Adrenal gland (tissue), 12 donors: ENCODE results near the gene MGME1. TPM values are rescaled to one million over a fixed set of nuclear protein-coding genes. Genes with fewer than 3 reads are reported as not detected.

Experiments used
- DNase-seq, 7 donors: peaks; one replicate each; pipeline ENCODE4 v3.0.0-alpha.2; 2019 to 2020
- H3K27ac ChIP-seq, 5 donors: fragments of 200-600 bp; sonication (generic) in 4 of 5; 1 replicate in 3 of 5; 2 replicates in 2 of 5; pipeline versions ENCODE4 v1.5.1 to v1.8.0; 2016 to 2020; ENCODE audit warnings: mild to moderate bottlenecking in 1 of 5
- H3K27me3 ChIP-seq: fragments of 200-600 bp; 2 replicates; pipeline ENCODE4 v1.8.0; 2021
- H3K36me3 ChIP-seq, 2 donors: fragments of 200-600 bp; replicated peaks in 1 of 2; 1 replicate in 1 of 2; 2 replicates in 1 of 2; pipeline versions ENCODE4 v1.5.1 to v1.8.0; 2018 to 2022
- H3K4me1 ChIP-seq, 2 donors: fragments of 200-600 bp; replicated peaks in 1 of 2; 1 replicate in 1 of 2; 2 replicates in 1 of 2; pipeline versions ENCODE4 v1.5.1 to v1.8.0; 2018 to 2021
- H3K4me3 ChIP-seq, 4 donors: fragments of 200-600 bp; sonication (generic) in 3 of 4; one replicate each; pipeline ENCODE4 v1.5.1; 2016 to 2018
- H3K9me3 ChIP-seq, 3 donors: fragments of 200-600 bp; sonication (generic) in 1 of 3; replicated peaks in 1 of 3; 1 replicate in 2 of 3; 2 replicates in 1 of 3; pipeline versions ENCODE4 v1.5.1 to v1.8.0; 2016 to 2021
- POLR2A ChIP-seq, 2 donors: fragments of 450-650 bp; IDR thresholded peaks; one replicate each; pipeline ENCODE4 v1.6.1; 2017; ENCODE audit warnings: antibody characterized with exemption in 2 of 2, mild to moderate bottlenecking in 2 of 2, moderate library complexity in 1 of 2
- WGBS, 4 donors: extraction: QIAGEN DNeasy Blood & Tissue Kit in 2 of 4; methylation state at CpG; one replicate each; pipeline versions ENCODE4 v1.1.5 to v1.1.7; 2013 to 2017; 5-methylcytosine and 5-hydroxymethylcytosine counted together
- intact Hi-C, 2 donors: fragments of 100-400 bp; cut with DNase I; formaldehyde crosslinking; loops; one replicate each; pipeline versions ENCODE4 v1.14.1 to v1.15.0; 2022 to 2023
- polyA plus RNA-seq, 3 donors: library from polyadenylated mRNA; stranded (reverse); fragments of 200-250 nt in 2 of 3; fragments of 350-450 nt in 1 of 3; fragmentation: Illumina TruSeq in 1 of 3; extraction: RNeasy Lipid Tissue Mini Kit (QIAGEN cat#74804) in 1 of 3; gene quantifications; one replicate each; pipeline ENCODE4 v1.2.3, GENCODE V29; 2013 to 2014
- total RNA-seq, 9 donors: library from RNA; depleted of rRNA in 4 of 9; stranded (reverse); fragments of >200 nt in 4 of 9; fragments of 120-200 nt in 1 of 9; fragmentation: NEBNext Ultra II Directional in 1 of 9; extraction: Animal tissue kit (Norgen Biotek cat#: 25700) in 1 of 9; gene quantifications; one replicate each; pipeline versions ENCODE4 v1.1.0 to v1.2.4, GENCODE V29; 2013 to 2023
- TF ChIP-seq, protein P1 (sequence below), 6 experiments: fragments of 450-650 bp in 4 of 6; fragments of 200-600 bp in 2 of 6; sonication (generic) in 1 of 6; IDR thresholded peaks; 1 replicate in 5 of 6; 2 replicates in 1 of 6; pipeline versions ENCODE4 v1.5.1 to v1.8.0; 2016 to 2021; ENCODE audit warnings: antibody characterized with exemption in 6 of 6, mild to moderate bottlenecking in 2 of 6, moderate library complexity in 1 of 6
- donor health status: healthy with polysubstance abuse.
- donor health status: Bipolar disorder and iron deficiency.
- donor health status: DM: yes; HTN: yes; CAD: no.
- donor health status: DM: no; HTN: no; CAD: no.
- donor health status: DM: no; HTN: no; CAD: no.
- donor health status: DM: yes; HTN: yes; CAD: no.

MGME1 gene
- total and polyA plus RNA-seq, 12 donors: 11.0 to 30.0 (median 20.5) TPM

DNA sequence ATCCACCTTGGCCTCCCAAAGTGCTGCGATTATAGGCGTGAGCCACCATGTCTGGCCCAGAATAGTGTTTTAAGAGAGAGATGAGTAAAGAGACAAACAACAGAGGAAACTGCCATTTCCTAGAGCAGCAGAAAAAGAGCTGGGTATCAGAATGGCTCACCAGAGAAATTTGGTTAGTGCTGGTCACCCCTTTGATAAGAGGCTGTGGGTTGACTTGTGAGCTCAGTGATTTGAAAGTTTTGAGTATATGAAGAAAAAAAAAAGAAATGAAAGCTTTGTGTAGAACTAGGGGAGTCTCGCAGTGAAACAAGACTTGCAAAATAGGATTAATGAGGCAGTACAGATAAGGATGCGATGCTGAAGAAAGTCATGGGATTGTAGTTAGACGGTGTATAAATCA is 29.6 kb downstream of the MGME1 start:
- Histone ChIP-seq H3K9me3 (no peaks in the 10 kb centered on the region), H3K27me3 (no peaks in the 10 kb centered on the region), H3K36me3 (no peaks in the 10 kb centered on the region), H3K4me3 (no peak overlapping the region), H3K4me1 (peaks cover 0 to 8% of the 10 kb centered on the region in 2 donors), H3K27ac (no peak overlapping the region)
- TF ChIP-seq, protein P1, sequence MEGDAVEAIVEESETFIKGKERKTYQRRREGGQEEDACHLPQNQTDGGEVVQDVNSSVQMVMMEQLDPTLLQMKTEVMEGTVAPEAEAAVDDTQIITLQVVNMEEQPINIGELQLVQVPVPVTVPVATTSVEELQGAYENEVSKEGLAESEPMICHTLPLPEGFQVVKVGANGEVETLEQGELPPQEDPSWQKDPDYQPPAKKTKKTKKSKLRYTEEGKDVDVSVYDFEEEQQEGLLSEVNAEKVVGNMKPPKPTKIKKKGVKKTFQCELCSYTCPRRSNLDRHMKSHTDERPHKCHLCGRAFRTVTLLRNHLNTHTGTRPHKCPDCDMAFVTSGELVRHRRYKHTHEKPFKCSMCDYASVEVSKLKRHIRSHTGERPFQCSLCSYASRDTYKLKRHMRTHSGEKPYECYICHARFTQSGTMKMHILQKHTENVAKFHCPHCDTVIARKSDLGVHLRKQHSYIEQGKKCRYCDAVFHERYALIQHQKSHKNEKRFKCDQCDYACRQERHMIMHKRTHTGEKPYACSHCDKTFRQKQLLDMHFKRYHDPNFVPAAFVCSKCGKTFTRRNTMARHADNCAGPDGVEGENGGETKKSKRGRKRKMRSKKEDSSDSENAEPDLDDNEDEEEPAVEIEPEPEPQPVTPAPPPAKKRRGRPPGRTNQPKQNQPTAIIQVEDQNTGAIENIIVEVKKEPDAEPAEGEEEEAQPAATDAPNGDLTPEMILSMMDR (IDR thresholded peaks at IDR 0.05): no peak
- no peak for TF ChIP-seq POLR2A (IDR thresholded peaks at IDR 0.05)
- WGBS, 4 donors: 87 to 94% (median 88%) methylated on average over 5 of the region's 5 CpGs
- intact Hi-C loops: loop anchor here (10.0 kb wide), 2 partner anchors 324 to 494 kb away; no protein-coding TSS in a partner anchor
- no peak for DNase-seq

DNA sequence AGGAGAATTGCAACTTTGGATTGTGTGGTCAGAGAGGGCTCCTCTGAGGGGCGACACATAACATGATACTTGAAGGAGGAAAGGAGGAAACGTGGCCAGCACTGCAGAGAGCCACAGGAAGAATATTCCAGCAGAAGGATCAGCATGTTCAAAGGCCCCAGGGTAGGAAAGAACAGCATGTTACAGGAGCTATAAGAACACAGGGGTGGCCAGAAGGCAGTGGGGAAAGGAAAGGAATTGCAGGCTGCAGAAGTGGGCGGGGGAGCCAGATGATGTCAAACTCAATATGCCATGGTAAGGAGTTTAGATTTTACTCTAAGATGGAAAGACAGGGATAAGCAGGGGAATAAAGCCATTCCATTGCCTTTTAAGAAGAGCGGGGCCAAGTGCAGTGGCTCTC is 30.7 kb downstream of the MGME1 start:
- TF ChIP-seq, protein P1 (IDR thresholded peaks at IDR 0.05): no peak
- no peak for TF ChIP-seq POLR2A (IDR thresholded peaks at IDR 0.05)
- Histone ChIP-seq H3K36me3 (no peaks in the 10 kb centered on the region), H3K4me1 (peaks cover 0 to 8% of the 10 kb centered on the region in 2 donors), H3K9me3 (no peaks in the 10 kb centered on the region), H3K4me3 (no peak overlapping the region), H3K27ac (no peak overlapping the region), H3K27me3 (no peaks in the 10 kb centered on the region)
- intact Hi-C loops: loop anchor here (10.0 kb wide), 2 partner anchors 325 to 495 kb away; no protein-coding TSS in a partner anchor
- 84 to 89% (median 88%) methylated on average over 4 of the region's 4 CpGs for WGBS, 4 donors
- no peak for DNase-seq

DNA sequence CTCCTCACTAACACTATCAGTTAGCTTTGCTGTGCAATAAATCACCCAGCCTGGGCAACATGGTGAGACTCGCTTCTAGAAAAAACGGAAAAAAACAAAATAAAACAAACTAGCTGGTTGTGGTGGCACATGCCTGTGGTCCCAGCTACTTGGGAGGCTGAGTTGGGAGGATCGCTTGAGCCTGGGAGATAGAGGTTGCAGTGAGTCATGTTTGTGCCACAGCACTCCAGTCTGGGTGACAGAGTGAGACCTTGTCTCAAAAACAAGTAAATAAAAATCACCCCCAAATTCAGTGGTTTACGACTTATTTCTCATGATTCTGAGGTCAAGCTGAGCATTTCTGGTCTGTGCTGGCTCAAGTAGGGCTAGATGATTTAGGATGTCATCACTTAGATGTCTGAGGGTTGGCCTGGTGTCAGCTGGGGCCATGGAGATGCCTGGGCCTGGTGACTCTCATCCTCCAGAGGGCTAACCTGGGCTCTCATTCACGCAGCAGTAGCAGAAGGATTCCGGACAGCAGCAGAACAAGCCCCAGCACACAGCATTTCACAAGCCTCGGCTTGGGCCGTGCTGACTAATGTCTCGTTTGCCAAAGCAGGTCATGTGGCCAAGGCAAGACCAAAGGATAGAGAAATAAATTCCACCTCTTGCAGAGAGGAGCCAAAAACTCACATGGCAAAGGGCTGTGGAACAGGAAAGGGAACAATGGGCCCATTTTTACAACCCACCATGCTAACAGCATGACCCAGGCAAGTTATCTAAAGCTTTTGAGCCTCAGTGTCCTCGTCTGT is 32.5 kb downstream of the MGME1 start:
- TF ChIP-seq, protein P1 (IDR thresholded peaks at IDR 0.05): peak in 3 of 6 experiments; percentile 21 to 34 (median 24)
- peak in 1 of 2 donors; percentile 24 for TF ChIP-seq POLR2A (IDR thresholded peaks at IDR 0.05)
- Histone ChIP-seq H3K9me3 (no peaks in the 10 kb centered on the region), H3K36me3 (no peaks in the 10 kb centered on the region), H3K4me1 (peaks cover 0 to 4% of the 10 kb centered on the region in 2 donors), H3K4me3 (no peak overlapping the region), H3K27me3 (no peaks in the 10 kb centered on the region), H3K27ac (peak overlapping the region in 4 of 5 donors; percentile 11 to 77 (median 48))
- intact Hi-C loops: no loop called here
- 43 to 60% (median 53%) methylated on average over 8 to 10 of the region's 10 CpGs for WGBS, 4 donors
- peak; percentile 71 to 92 (median 89) for DNase-seq

DNA sequence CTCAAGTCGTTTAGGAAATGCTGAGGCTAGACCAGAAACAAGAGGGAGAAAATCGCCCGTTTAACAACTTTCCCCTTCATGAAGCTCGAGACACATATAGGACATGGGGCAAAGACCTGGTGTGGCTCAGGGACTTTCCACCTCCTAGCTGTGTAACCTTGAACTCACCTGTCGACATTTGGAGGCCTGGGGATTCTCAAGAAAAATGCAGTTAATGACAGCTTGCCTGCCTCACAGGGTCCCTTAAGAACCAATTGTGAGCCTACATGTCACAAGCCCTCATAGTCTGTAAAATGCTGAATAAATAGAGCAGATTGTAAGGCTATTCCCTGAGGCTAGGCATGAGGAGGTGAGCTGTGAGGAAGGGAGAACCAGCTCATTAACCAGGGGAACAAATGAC is 35.1 kb downstream of the MGME1 start:
- Histone ChIP-seq H3K36me3 (no peaks in the 10 kb centered on the region), H3K27me3 (no peaks in the 10 kb centered on the region), H3K9me3 (no peaks in the 10 kb centered on the region), H3K4me3 (no peak overlapping the region), H3K4me1 (peaks cover 0 to 8% of the 10 kb centered on the region in 2 donors), H3K27ac (no peak overlapping the region)
- 58 to 89% (median 79%) methylated on average over 5 of the region's 5 CpGs for WGBS, 4 donors
- intact Hi-C loops: no loop called here
- TF ChIP-seq, protein P1 (IDR thresholded peaks at IDR 0.05): no peak
- TF ChIP-seq POLR2A (IDR thresholded peaks at IDR 0.05): no peak
- DNase-seq: no peak
